ENCODE results near the gene THAP4. TPM values are rescaled to one million over a fixed set of nuclear protein-coding genes. Genes with fewer than 3 reads are reported as not detected.

Gene THAP4
- total RNA-seq, 2 donors from 2014 or later, result 27.2 to 31.1 TPM

- no peak for TF ChIP-seq CTCF (IDR thresholded peaks at IDR 0.05)
- Histone ChIP-seq H3K36me3 (no peaks in the 10 kb centered on the region), H3K4me3 (peak overlapping the region; percentile 70), H3K27ac (no peak overlapping the region), H3K9me3 (peaks cover 17% of the 10 kb centered on the region), H3K4me1 (ENCODE audit: control insufficient read depth in 1 of 2, low read depth in 2 of 2) (peaks cover 24 to 37% of the 10 kb centered on the region in 2 donors), H3K27me3 (replicated peaks; ENCODE audit: insufficient read depth) (no peaks in the 10 kb centered on the region)
- no peak for DNase-seq (ENCODE audit: low spot score)
- no peak for ATAC-seq (ENCODE audit: insufficient number of reproducible peaks, low FRiP score, low read depth)
These were observed 76.6 kb downstream of the THAP4 start for GRCh38 chr2:241560162-241560882.

GRCh38 chr2:241559323-241560161 is 77.4 kb downstream of the THAP4 start:
- no peaks in the 10 kb centered on the region for H3K36me3 ChIP-seq
- H3K4me3 ChIP-seq, result peak overlapping the region; percentile 70
- no peak overlapping the region for H3K27ac ChIP-seq
- peaks cover 24 to 37% of the 10 kb centered on the region in 2 donors for H3K4me1 ChIP-seq (ENCODE audit: control insufficient read depth in 1 of 2, low read depth in 2 of 2)
- peaks cover 17% of the 10 kb centered on the region for H3K9me3 ChIP-seq
- no peak for TF ChIP-seq CTCF (IDR thresholded peaks at IDR 0.05)
- no peaks in the 10 kb centered on the region for H3K27me3 ChIP-seq (replicated peaks; ENCODE audit: insufficient read depth)
- DNase-seq (ENCODE audit: low spot score) (no peak), ATAC-seq (ENCODE audit: insufficient number of reproducible peaks, low FRiP score, low read depth) (no peak)

GRCh38 chr2:241558532-241559322 is 78.2 kb downstream of the THAP4 start, which contains the start of gene BOK:
Gene BOK (plus strand): TSS chr2:241558745. CDS start chr2:241559484, 739 bp downstream.
- ATAC-seq (ENCODE audit: insufficient number of reproducible peaks, low FRiP score, low read depth), result no peak
- Histone ChIP-seq H3K36me3 (no peaks in the 10 kb centered on the region), H3K4me3 (peak within 1 kb of the TSS; percentile 70), H3K27me3 (replicated peaks; ENCODE audit: insufficient read depth) (no peaks in the 10 kb centered on the region), H3K9me3 (peaks cover 17% of the 10 kb centered on the region), H3K27ac (no peak within 1 kb of the TSS), H3K4me1 (ENCODE audit: control insufficient read depth in 1 of 2, low read depth in 2 of 2) (peaks cover 24 to 37% of the 10 kb centered on the region in 2 donors)
- DNase-seq (ENCODE audit: low spot score), result no peak
- TF ChIP-seq CTCF (IDR thresholded peaks at IDR 0.05), result no peak

- H3K27ac ChIP-seq, result no peak overlapping the region
- peaks cover 17 to 29% of the 10 kb centered on the region in 2 donors for H3K4me1 ChIP-seq (ENCODE audit: control insufficient read depth in 1 of 2, low read depth in 2 of 2)
- ATAC-seq (ENCODE audit: insufficient number of reproducible peaks, low FRiP score, low read depth), result no peak
- DNase-seq (ENCODE audit: low spot score), result no peak
- H3K36me3 ChIP-seq, result no peaks in the 10 kb centered on the region
- H3K27me3 ChIP-seq (replicated peaks; ENCODE audit: insufficient read depth), result no peaks in the 10 kb centered on the region
- peaks cover 17% of the 10 kb centered on the region for H3K9me3 ChIP-seq
- TF ChIP-seq CTCF (IDR thresholded peaks at IDR 0.05), result no peak
- no peak overlapping the region for H3K4me3 ChIP-seq
These were observed 80.2 kb downstream of the THAP4 start for GRCh38 chr2:241556746-241557145.

Measured in thoracic aorta (tissue), 2 donors.